Measurements from ENCODE around the gene TNNI3K. TPM values are rescaled to one million over a fixed set of nuclear protein-coding genes. Genes with fewer than 3 reads are reported as not detected.

TNNI3K gene
- total and polyA plus RNA-seq, 10 of the 15 experiments (the other 5 are each of a cell fraction or from before 2014, with no cell fraction given) = 0.14 to 1.6 (median 0.44) TPM; not detected in 4

- ChIA-PET CTCF (no interaction called here), SMC1A (ENCODE audit: uncharacterized antibody, unreplicated experiment) (no interaction called here), POLR2A (no interaction called here), RAD21 (ENCODE audit: unreplicated experiment) (no interaction called here)
- H3K4me2 ChIP-seq (ENCODE audit: control insufficient read depth, insufficient read depth) = no peak overlapping the region
- no peaks in the 10 kb centered on the region for H3K9me3 ChIP-seq (replicated peaks; ENCODE audit: control insufficient read depth, insufficient read depth, low read length)
- H3K9ac ChIP-seq (ENCODE audit: control insufficient read depth, insufficient read depth, low read length) = no peak overlapping the region
- no peaks in the 10 kb centered on the region for H3K4me1 ChIP-seq (ENCODE audit: control insufficient read depth, insufficient read depth, low read length)
- H4K20me1 ChIP-seq (ENCODE audit: control insufficient read depth, insufficient read depth) = no peaks in the 10 kb centered on the region
- no peak overlapping the region for H3K27ac ChIP-seq (ENCODE audit: control insufficient read depth, insufficient read depth)
- no peak for DNase-seq (ENCODE audit: low read depth, low spot score)
- TF ChIP-seq ZNF274 (IDR thresholded peaks at IDR 0.05; ENCODE audit: insufficient read depth, insufficient read length) (no peak), NFYA (IDR thresholded peaks at IDR 0.05; ENCODE audit: borderline replicate concordance, low read depth, low read length) (no peak), ATF3 (IDR thresholded peaks at IDR 0.05; ENCODE audit: borderline replicate concordance, extremely low read depth, low read depth, low read length) (no peak), SUZ12 (IDR thresholded peaks at IDR 0.05; ENCODE audit: unreplicated experiment) (no peak), JUND (IDR thresholded peaks at IDR 0.05; ENCODE audit: low read depth, low read length) (no peak), MXI1 (IDR thresholded peaks at IDR 0.05; ENCODE audit: low read depth, low read length) (no peak), SREBF1 (IDR thresholded peaks at IDR 0.05; ENCODE audit: low read length) (no peak), STAT3 (IDR thresholded peaks at IDR 0.05; ENCODE audit: low read depth, low read length) (no peak), SMC3 (IDR thresholded peaks at IDR 0.05; ENCODE audit: borderline replicate concordance, low read length) (no peak), ETV6 (conservative IDR thresholded peaks at IDR 0.05 in 1 of 2, IDR thresholded peaks at IDR 0.05 in 1 of 2; ENCODE audit: borderline replicate concordance in 1 of 2, low read depth in 1 of 2) (no peak), NR2F1 (conservative IDR thresholded peaks at IDR 0.05) (no peak), CBFB (IDR thresholded peaks at IDR 0.05; ENCODE audit: low read depth) (no peak), MTA3 (IDR thresholded peaks at IDR 0.05; ENCODE audit: borderline replicate concordance, low read length) (no peak), IRF5 (IDR thresholded peaks at IDR 0.05; ENCODE audit: borderline replicate concordance) (no peak), ZNF24 (IDR thresholded peaks at IDR 0.05) (no peak), MEF2A (IDR thresholded peaks at IDR 0.05; ENCODE audit: insufficient read depth, low read depth, low read length) (no peak), SP1 (IDR thresholded peaks at IDR 0.05; ENCODE audit: low read depth, low read length) (no peak), SIN3A (IDR thresholded peaks at IDR 0.05; ENCODE audit: low read depth, low read length) (no peak), IRF4 (IDR thresholded peaks at IDR 0.05; ENCODE audit: low read depth, low read length) (no peak), CUX1 (IDR thresholded peaks at IDR 0.05; ENCODE audit: insufficient replicate concordance, low read depth, low read length) (no peak)
- H3K36me3 ChIP-seq (ENCODE audit: control insufficient read depth in 2 of 2, insufficient read depth in 2 of 2, low read length in 1 of 2) = no peaks in the 10 kb centered on the region
- in situ Hi-C loops (cut with MboI) = loop anchor here (25.0 kb wide), 1 partner anchor 616 kb away; no protein-coding TSS in a partner anchor
- ATAC-seq = no peak
- H3K79me2 ChIP-seq (ENCODE audit: control insufficient read depth, insufficient read depth, low read length) = no peaks in the 10 kb centered on the region
- BruUV-seq (replicated peaks) = no TSS peak
- H3K27me3 ChIP-seq (replicated peaks in 1 of 2; ENCODE audit: control insufficient read depth in 2 of 2, insufficient read depth in 2 of 2, low read length in 1 of 2) = no peaks in the 10 kb centered on the region
- intact Hi-C loops (cut with micrococcal nuclease; ENCODE audit: unreplicated experiment) = no loop called here
- no peak for FAIRE-seq
- 37% methylated on average over 2 of the region's 2 CpGs for WGBS (ENCODE audit: insufficient coverage, insufficient replicate concordance, low lambda C conversion rate, missing lambda C conversion rate)
- H2AFZ ChIP-seq (ENCODE audit: control insufficient read depth, low read depth, low read length) = no peak overlapping the region
- H3K4me3 ChIP-seq = no peak overlapping the region
Measured at GRCh38 chr1:74453277-74453676, 218.1 kb downstream of the TNNI3K start.

Data from GM12878 (cell line).